Panc1 (cell line): ENCODE measurements around the gene MRAS. TPM values are rescaled to one million over a fixed set of nuclear protein-coding genes. Genes with fewer than 3 reads are reported as not detected.

Experiments
- ATAC-seq: fragments of 200-7000 bp; cut with Tn5 transposase; 2 replicates; pipeline ENCODE4 v1.9.1; 2020; ENCODE audit warnings: mild to moderate bottlenecking, moderate library complexity
- BruUV-seq: library from RNA; stranded (reverse); fragments of 400-500 nt; replicated peaks from 2 replicates; lab custom pipeline; 2021; lab: Mats Ljungman, UMichigan
- CTCF ChIA-PET: fragments of 300-600 bp; sonication (Branson Sonifier 250); formaldehyde crosslinking; loops from one replicate; lab custom pipeline; 2022; ENCODE audit warnings: antibody characterized with exemption; lab: Charles Lee
- POLR2A ChIA-PET: fragments of 300-600 bp; sonication (Branson Sonifier 250); formaldehyde crosslinking; loops from one replicate; lab custom pipeline; 2022; ENCODE audit warnings: antibody characterized with exemption; lab: Charles Lee
- DNase-seq: peaks from one replicate; pipeline ENCODE4 v3.0.0-alpha.2; 2010; ENCODE audit warnings: low read depth, low spot score
- H3K27ac ChIP-seq: 2 replicates; pipeline ENCODE4 v1.5.1; 2011; ENCODE audit warnings: mild to moderate bottlenecking, low read length, inconsistent platforms
- H3K27me3 ChIP-seq: fragments of 200-500 bp; sonication (Bioruptor generic); 2 replicates; pipeline ENCODE4 v1.6.0; 2014; ENCODE audit warnings: low read length, inconsistent platforms; ENCODE audit not compliant: control insufficient read depth, insufficient read depth
- H3K36me3 ChIP-seq: fragments of 200-500 bp; sonication (Bioruptor generic); 2 replicates; pipeline ENCODE4 v1.5.1; 2014; ENCODE audit warnings: inconsistent platforms, mild to moderate bottlenecking, low read length, moderate library complexity; ENCODE audit not compliant: control insufficient read depth, insufficient read depth
- H3K4me1 ChIP-seq: 2 replicates; pipeline ENCODE4 v1.5.1; 2011; ENCODE audit warnings: inconsistent platforms, mild to moderate bottlenecking, low read length, moderate library complexity; ENCODE audit not compliant: control insufficient read depth, insufficient read depth
- H3K4me3 ChIP-seq, 2 experiments: 2 replicates each; pipeline ENCODE4 v1.5.1; 2011 to 2012; ENCODE audit warnings: low read depth in 2 of 2, low read length in 2 of 2, mild to moderate bottlenecking in 2 of 2, inconsistent platforms in 1 of 2, moderate library complexity in 1 of 2
- H3K9me3 ChIP-seq: fragments of 200-500 bp; sonication (Bioruptor generic); 2 replicates; pipeline ENCODE4 v1.5.1; 2014; ENCODE audit warnings: low read depth, mild to moderate bottlenecking, inconsistent platforms, low read length, moderate library complexity; ENCODE audit not compliant: control insufficient read depth, insufficient read depth
- CTCF ChIP-seq: fragments of 450-650 bp; IDR thresholded peaks from 2 replicates; pipeline ENCODE4 v1.5.1; 2017; ENCODE audit warnings: mild to moderate bottlenecking
- POLR2AphosphoS5 ChIP-seq: IDR thresholded peaks from 2 replicates; pipeline ENCODE4 v1.6.1; 2012; ENCODE audit warnings: mild to moderate bottlenecking, low read depth, low read length, moderate library complexity
- SIN3A ChIP-seq: IDR thresholded peaks from 2 replicates; pipeline ENCODE4 v1.6.1; 2012; ENCODE audit warnings: low read depth, mild to moderate bottlenecking, low read length, moderate library complexity, borderline replicate concordance; ENCODE audit not compliant: insufficient read depth
- TCF7L2 ChIP-seq: IDR thresholded peaks from 2 replicates; pipeline ENCODE4 v1.6.1; 2011; ENCODE audit warnings: mild to moderate bottlenecking, low read depth, low read length, inconsistent platforms
- in situ Hi-C: cut with HindIII; loops from 2 replicates; pipeline ENCODE4 v1.10.0; 2016; ENCODE audit warnings: low sequenced_read_pairs, low pct_unique_long_range_greater_than_20kb
- intact Hi-C: fragments of 100-400 bp; cut with micrococcal nuclease; formaldehyde crosslinking; loops from one replicate; pipeline ENCODE4 v1.10.0; 2022; ENCODE audit not compliant: unreplicated experiment
- total RNA-seq: library from RNA; stranded (reverse); gene quantifications from one replicate; pipeline ENCODE4 v1.2.1, GENCODE V29; 2021; ENCODE audit not compliant: unreplicated experiment
- TF ChIP-seq, protein P1 (sequence below), 2 experiments: IDR thresholded peaks; 2 replicates each; pipeline ENCODE4 v1.6.1; 2011 to 2012; ENCODE audit warnings: low read depth in 2 of 2, control low read depth in 1 of 2, low read length in 1 of 2, mild to moderate bottlenecking in 1 of 2, moderate library complexity in 1 of 2; ENCODE audit not compliant: insufficient read depth in 1 of 2

MRAS gene
- total RNA-seq, 1 experiment from 2014 or later = 14.2 TPM

DNA sequence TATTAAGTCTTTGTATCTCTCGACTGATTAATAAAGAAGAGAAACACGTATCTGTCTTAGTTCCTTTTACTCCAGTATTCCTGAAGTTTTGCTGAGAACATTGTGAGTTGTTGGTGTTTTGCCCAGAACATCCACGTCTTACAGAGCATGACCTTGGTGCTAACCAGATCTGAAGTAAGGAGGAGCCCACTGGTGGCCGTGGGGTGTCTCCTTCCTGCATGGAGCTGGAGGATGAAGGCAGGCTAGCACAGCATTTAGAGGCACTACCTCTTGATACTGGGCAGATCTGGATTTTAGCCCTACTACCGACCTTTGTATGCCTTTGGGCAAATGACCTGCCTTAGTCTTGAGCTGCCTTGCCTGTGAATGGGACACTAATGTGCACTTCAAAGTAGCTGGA is 57.1 kb downstream of the MRAS start:
- Histone ChIP-seq H3K36me3 (no peaks in the 10 kb centered on the region), H3K27ac (no peak overlapping the region), H3K9me3 (no peaks in the 10 kb centered on the region), H3K4me3 (no peak overlapping the region), H3K27me3 (no peaks in the 10 kb centered on the region), H3K4me1 (no peaks in the 10 kb centered on the region)
- CTCF ChIA-PET = no interaction called here
- in situ Hi-C loops = no loop called here
- no peak for TF ChIP-seq TCF7L2
- TF ChIP-seq, protein P1, sequence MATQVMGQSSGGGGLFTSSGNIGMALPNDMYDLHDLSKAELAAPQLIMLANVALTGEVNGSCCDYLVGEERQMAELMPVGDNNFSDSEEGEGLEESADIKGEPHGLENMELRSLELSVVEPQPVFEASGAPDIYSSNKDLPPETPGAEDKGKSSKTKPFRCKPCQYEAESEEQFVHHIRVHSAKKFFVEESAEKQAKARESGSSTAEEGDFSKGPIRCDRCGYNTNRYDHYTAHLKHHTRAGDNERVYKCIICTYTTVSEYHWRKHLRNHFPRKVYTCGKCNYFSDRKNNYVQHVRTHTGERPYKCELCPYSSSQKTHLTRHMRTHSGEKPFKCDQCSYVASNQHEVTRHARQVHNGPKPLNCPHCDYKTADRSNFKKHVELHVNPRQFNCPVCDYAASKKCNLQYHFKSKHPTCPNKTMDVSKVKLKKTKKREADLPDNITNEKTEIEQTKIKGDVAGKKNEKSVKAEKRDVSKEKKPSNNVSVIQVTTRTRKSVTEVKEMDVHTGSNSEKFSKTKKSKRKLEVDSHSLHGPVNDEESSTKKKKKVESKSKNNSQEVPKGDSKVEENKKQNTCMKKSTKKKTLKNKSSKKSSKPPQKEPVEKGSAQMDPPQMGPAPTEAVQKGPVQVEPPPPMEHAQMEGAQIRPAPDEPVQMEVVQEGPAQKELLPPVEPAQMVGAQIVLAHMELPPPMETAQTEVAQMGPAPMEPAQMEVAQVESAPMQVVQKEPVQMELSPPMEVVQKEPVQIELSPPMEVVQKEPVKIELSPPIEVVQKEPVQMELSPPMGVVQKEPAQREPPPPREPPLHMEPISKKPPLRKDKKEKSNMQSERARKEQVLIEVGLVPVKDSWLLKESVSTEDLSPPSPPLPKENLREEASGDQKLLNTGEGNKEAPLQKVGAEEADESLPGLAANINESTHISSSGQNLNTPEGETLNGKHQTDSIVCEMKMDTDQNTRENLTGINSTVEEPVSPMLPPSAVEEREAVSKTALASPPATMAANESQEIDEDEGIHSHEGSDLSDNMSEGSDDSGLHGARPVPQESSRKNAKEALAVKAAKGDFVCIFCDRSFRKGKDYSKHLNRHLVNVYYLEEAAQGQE (IDR thresholded peaks at IDR 0.05; ENCODE audit: insufficient read depth in 1 of 2, low read depth in 2 of 2, low read length in 1 of 2) = no peak
- no peak for TF ChIP-seq POLR2AphosphoS5
- TF ChIP-seq CTCF = no peak
- no peak for TF ChIP-seq SIN3A
- no peak for DNase-seq
- no peak for ATAC-seq
- intact Hi-C loops = loop anchor here (10.0 kb wide), 1 partner anchor 71 kb away; no protein-coding TSS in a partner anchor
- no TSS peak for BruUV-seq
- POLR2A ChIA-PET = interaction anchor here (0.6 kb wide), 1 partner anchor 223 kb away, joined by 4 read pairs; no protein-coding TSS in a partner anchor

- POLR2A ChIA-PET = no interaction called here
- Histone ChIP-seq H3K27me3 (no peaks in the 10 kb centered on the region), H3K4me1 (no peaks in the 10 kb centered on the region), H3K4me3 (no peak overlapping the region), H3K9me3 (no peaks in the 10 kb centered on the region), H3K36me3 (no peaks in the 10 kb centered on the region), H3K27ac (no peak overlapping the region)
- in situ Hi-C loops (no loop called here), intact Hi-C loops (loop anchor here (10.0 kb wide), 1 partner anchor 72 kb away; no protein-coding TSS in a partner anchor)
- no TSS peak for BruUV-seq
- CTCF ChIA-PET = no interaction called here
- TF ChIP-seq TCF7L2 (no peak), SIN3A (no peak), CTCF (no peak), POLR2AphosphoS5 (no peak)
- TF ChIP-seq, protein P1 (IDR thresholded peaks at IDR 0.05; ENCODE audit: insufficient read depth in 1 of 2, low read depth in 2 of 2, low read length in 1 of 2) = no peak
- ATAC-seq = no peak
- DNase-seq = no peak
Measured at GRCh38 chr3:138406606-138407005, 58.2 kb downstream of the MRAS start.
